WTC11 (cell line): Measurements from ENCODE around the gene NHS. TPM values are rescaled to one million over a fixed set of nuclear protein-coding genes. Genes with fewer than 3 reads are reported as not detected.
"Not testable (repeated sequence)": the region's sequence is repeated elsewhere in the genome, so short reads cannot be mapped to it uniquely, and the experiment has no call there.

Experiments
- ATAC-seq: fragments of 200-7000 bp; cut with Tn5 transposase; 2 replicates; pipeline ENCODE4 v1.10.0; 2021; ENCODE audit warnings: mild to moderate bottlenecking, moderate library complexity
- CTCF ChIA-PET: fragments of 300-600 bp; sonication (Branson Sonifier 250); formaldehyde crosslinking; loops from one replicate; lab custom pipeline; 2021; ENCODE audit warnings: antibody characterized with exemption; lab: Charles Lee
- POLR2A ChIA-PET: fragments of 350-600 bp; sonication (Branson Sonifier 250); formaldehyde crosslinking; loops from one replicate; lab custom pipeline; 2021; ENCODE audit warnings: antibody characterized with exemption; lab: Charles Lee
- DNase-seq: peaks from one replicate; pipeline ENCODE4 v3.0.0; 2021; ENCODE audit warnings: low spot score
- H3K27ac Mint-ChIP-seq: 2 replicates; pipeline ENCODE4 v1.8.0; 2021; ENCODE audit warnings: mixed read lengths
- H3K27me3 Mint-ChIP-seq: 2 replicates; pipeline ENCODE4 v1.8.0; 2021; ENCODE audit warnings: low read depth, mild to moderate bottlenecking, moderate library complexity, mixed read lengths
- H3K36me3 Mint-ChIP-seq: 2 replicates; pipeline ENCODE4 v1.8.0; 2021; ENCODE audit warnings: mixed read lengths
- H3K4me1 Mint-ChIP-seq: 2 replicates; pipeline ENCODE4 v1.8.0; 2022; ENCODE audit warnings: mixed read lengths
- H3K4me3 Mint-ChIP-seq: 2 replicates; pipeline ENCODE4 v1.8.0; 2021; ENCODE audit warnings: mild to moderate bottlenecking, moderate library complexity, mixed read lengths
- H3K9me3 Mint-ChIP-seq: 2 replicates; pipeline ENCODE4 v1.8.0; 2021; ENCODE audit warnings: mixed read lengths
- CBFB ChIP-seq: sonication (generic); formaldehyde crosslinking; IDR thresholded peaks from 2 replicates; pipeline ENCODE4 v1.8.1; 2022; ENCODE audit warnings: mild to moderate bottlenecking, low read depth, missing genetic modification reagents
- CREB1 ChIP-seq: sonication (generic); formaldehyde crosslinking; IDR thresholded peaks from 2 replicates; pipeline ENCODE4 v1.8.0; 2023; ENCODE audit warnings: mild to moderate bottlenecking, missing genetic modification reagents
- CREM ChIP-seq: sonication (generic); formaldehyde crosslinking; IDR thresholded peaks from 2 replicates; pipeline ENCODE4 v1.8.1; 2022; ENCODE audit warnings: mild to moderate bottlenecking, missing genetic modification reagents, moderate library complexity
- ELF4 ChIP-seq: sonication (generic); formaldehyde crosslinking; IDR thresholded peaks from 2 replicates; pipeline ENCODE4 v1.8.1; 2022; ENCODE audit warnings: low read depth, mild to moderate bottlenecking, moderate library complexity, missing genetic modification reagents
- FOXK1 ChIP-seq: sonication (generic); formaldehyde crosslinking; IDR thresholded peaks from 2 replicates; pipeline ENCODE4 v1.8.0; 2022; ENCODE audit warnings: mild to moderate bottlenecking, moderate library complexity, missing genetic modification reagents
- FOXP1 ChIP-seq: sonication (generic); formaldehyde crosslinking; IDR thresholded peaks from 2 replicates; pipeline ENCODE4 v1.8.0; 2022; ENCODE audit warnings: missing genetic modification reagents, mild to moderate bottlenecking, moderate library complexity, borderline replicate concordance
- RELA ChIP-seq: sonication (generic); formaldehyde crosslinking; IDR thresholded peaks from 2 replicates; pipeline ENCODE4 v1.8.1; 2022; ENCODE audit warnings: missing genetic modification reagents, mild to moderate bottlenecking, borderline replicate concordance
- ZNF138 ChIP-seq: sonication (generic); formaldehyde crosslinking; conservative IDR thresholded peaks from 2 replicates; pipeline ENCODE4 v1.8.1; 2022; ENCODE audit warnings: mild to moderate bottlenecking, moderate library complexity, missing genetic modification reagents
- ZNF219 ChIP-seq: sonication (generic); formaldehyde crosslinking; IDR thresholded peaks from 2 replicates; pipeline ENCODE4 v1.8.0; 2023; ENCODE audit warnings: missing genetic modification reagents, mild to moderate bottlenecking, borderline replicate concordance
- ZNF416 ChIP-seq: fragments of 250-450 bp; sonication (Bioruptor Pico); IDR thresholded peaks from 2 replicates; pipeline ENCODE4 v1.9.0; 2021; ENCODE audit warnings: mild to moderate bottlenecking, inconsistent platforms
- total RNA-seq: library from RNA; stranded (reverse); gene quantifications from 3 replicates; pipeline ENCODE4 v1.2.3, GENCODE V29; 2021
- TF ChIP-seq, protein P1 (sequence below): fragments of 250-450 bp; sonication (Bioruptor Pico); IDR thresholded peaks from 2 replicates; pipeline ENCODE4 v1.8.0; 2021; ENCODE audit warnings: mild to moderate bottlenecking
- TF ChIP-seq, protein P2 (sequence below): sonication (generic); formaldehyde crosslinking; IDR thresholded peaks from 2 replicates; pipeline ENCODE4 v1.8.0; 2023; ENCODE audit warnings: missing genetic modification reagents, mild to moderate bottlenecking, borderline replicate concordance
- TF ChIP-seq, protein P3 (sequence below): fragments of 200-600 bp; IDR thresholded peaks from 2 replicates; pipeline ENCODE4 v1.8.0; 2022; ENCODE audit warnings: antibody characterized with exemption
- TF ChIP-seq, protein P4 (sequence below): sonication (generic); formaldehyde crosslinking; IDR thresholded peaks from 2 replicates; pipeline ENCODE4 v1.8.1; 2023; ENCODE audit warnings: mild to moderate bottlenecking, missing genetic modification reagents, moderate library complexity
- TF ChIP-seq, protein P5 (sequence below): sonication (generic); formaldehyde crosslinking; IDR thresholded peaks from 2 replicates; pipeline ENCODE4 v1.8.1; 2023; ENCODE audit warnings: mild to moderate bottlenecking, missing genetic modification reagents, borderline replicate concordance
- TF ChIP-seq, protein P6 (sequence below): fragments of 250-450 bp; sonication (Bioruptor Pico); IDR thresholded peaks from 2 replicates; pipeline ENCODE4 v1.9.0; 2021; ENCODE audit warnings: mild to moderate bottlenecking

NHS gene
- total RNA-seq, 1 experiment from 2014 or later = 5.8 TPM

DNA sequence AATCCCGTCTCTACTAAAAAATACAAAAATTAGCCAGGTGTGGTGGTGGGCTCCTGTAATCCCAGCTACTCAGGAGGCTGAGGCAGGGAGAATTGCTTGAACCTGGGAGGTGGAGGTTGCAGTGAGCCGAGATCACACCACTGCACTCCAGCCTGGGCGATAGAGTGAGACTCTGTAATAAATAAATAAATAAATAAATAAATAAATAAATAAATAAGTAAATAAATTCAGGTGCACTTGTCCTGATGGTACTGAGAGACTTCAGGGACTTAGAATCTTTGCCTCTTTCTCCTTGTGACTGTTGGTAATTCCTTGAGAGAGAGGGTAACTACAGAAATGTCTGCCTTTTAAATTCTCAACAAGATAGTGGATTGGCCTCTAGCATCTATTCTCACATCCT is 131.4 kb downstream of the NHS start:
- Mint-ChIP-seq H3K36me3 (peaks cover 10% of the 10 kb centered on the region), H3K9me3 (peaks cover 14% of the 10 kb centered on the region)
- H3K27me3 Mint-ChIP-seq, DNase-seq, ATAC-seq, H3K4me3 Mint-ChIP-seq, H3K4me1 Mint-ChIP-seq, H3K27ac Mint-ChIP-seq, POLR2A ChIA-PET, CTCF ChIA-PET: not testable (repeated sequence)

DNA sequence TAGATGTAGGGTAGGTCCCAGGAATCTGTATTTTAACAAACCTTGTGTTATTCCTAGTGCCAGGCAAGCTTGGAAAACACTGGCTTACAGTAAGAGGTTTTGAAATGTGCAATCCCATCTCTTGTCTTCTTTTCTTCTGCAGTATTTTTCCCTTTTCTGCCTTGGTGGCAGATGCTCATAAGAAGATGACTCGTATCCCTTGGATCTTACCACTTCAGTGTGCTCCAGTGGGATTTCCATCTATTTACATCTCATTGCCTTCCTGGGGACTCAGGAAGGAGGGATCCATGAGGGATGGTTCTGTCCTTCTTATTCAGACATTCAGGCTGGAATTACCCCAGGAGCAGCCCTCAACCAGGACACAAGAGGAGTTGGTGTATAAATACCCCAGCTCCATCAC is 136.6 kb downstream of the NHS start:
- no peak overlapping the region for H3K27ac Mint-ChIP-seq
- TF ChIP-seq, protein P1, sequence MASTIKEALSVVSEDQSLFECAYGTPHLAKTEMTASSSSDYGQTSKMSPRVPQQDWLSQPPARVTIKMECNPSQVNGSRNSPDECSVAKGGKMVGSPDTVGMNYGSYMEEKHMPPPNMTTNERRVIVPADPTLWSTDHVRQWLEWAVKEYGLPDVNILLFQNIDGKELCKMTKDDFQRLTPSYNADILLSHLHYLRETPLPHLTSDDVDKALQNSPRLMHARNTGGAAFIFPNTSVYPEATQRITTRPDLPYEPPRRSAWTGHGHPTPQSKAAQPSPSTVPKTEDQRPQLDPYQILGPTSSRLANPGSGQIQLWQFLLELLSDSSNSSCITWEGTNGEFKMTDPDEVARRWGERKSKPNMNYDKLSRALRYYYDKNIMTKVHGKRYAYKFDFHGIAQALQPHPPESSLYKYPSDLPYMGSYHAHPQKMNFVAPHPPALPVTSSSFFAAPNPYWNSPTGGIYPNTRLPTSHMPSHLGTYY (CRISPR knock-in tag) = no peak
- TF ChIP-seq ELF4 (CRISPR knock-in tag) (no peak), ZNF219 (CRISPR knock-in tag) (no peak), ZNF138 (no peak), CBFB (CRISPR knock-in tag) (no peak), FOXK1 (CRISPR knock-in tag) (no peak), CREB1 (no peak), RELA (CRISPR knock-in tag) (no peak), FOXP1 (CRISPR knock-in tag) (no peak), CREM (CRISPR knock-in tag) (no peak), ZNF416 (CRISPR knock-in tag) (no peak)
- TF ChIP-seq, protein P2, sequence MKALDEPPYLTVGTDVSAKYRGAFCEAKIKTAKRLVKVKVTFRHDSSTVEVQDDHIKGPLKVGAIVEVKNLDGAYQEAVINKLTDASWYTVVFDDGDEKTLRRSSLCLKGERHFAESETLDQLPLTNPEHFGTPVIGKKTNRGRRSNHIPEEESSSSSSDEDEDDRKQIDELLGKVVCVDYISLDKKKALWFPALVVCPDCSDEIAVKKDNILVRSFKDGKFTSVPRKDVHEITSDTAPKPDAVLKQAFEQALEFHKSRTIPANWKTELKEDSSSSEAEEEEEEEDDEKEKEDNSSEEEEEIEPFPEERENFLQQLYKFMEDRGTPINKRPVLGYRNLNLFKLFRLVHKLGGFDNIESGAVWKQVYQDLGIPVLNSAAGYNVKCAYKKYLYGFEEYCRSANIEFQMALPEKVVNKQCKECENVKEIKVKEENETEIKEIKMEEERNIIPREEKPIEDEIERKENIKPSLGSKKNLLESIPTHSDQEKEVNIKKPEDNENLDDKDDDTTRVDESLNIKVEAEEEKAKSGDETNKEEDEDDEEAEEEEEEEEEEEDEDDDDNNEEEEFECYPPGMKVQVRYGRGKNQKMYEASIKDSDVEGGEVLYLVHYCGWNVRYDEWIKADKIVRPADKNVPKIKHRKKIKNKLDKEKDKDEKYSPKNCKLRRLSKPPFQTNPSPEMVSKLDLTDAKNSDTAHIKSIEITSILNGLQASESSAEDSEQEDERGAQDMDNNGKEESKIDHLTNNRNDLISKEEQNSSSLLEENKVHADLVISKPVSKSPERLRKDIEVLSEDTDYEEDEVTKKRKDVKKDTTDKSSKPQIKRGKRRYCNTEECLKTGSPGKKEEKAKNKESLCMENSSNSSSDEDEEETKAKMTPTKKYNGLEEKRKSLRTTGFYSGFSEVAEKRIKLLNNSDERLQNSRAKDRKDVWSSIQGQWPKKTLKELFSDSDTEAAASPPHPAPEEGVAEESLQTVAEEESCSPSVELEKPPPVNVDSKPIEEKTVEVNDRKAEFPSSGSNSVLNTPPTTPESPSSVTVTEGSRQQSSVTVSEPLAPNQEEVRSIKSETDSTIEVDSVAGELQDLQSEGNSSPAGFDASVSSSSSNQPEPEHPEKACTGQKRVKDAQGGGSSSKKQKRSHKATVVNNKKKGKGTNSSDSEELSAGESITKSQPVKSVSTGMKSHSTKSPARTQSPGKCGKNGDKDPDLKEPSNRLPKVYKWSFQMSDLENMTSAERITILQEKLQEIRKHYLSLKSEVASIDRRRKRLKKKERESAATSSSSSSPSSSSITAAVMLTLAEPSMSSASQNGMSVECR (CRISPR knock-in tag) = no peak
- TF ChIP-seq, protein P3, sequence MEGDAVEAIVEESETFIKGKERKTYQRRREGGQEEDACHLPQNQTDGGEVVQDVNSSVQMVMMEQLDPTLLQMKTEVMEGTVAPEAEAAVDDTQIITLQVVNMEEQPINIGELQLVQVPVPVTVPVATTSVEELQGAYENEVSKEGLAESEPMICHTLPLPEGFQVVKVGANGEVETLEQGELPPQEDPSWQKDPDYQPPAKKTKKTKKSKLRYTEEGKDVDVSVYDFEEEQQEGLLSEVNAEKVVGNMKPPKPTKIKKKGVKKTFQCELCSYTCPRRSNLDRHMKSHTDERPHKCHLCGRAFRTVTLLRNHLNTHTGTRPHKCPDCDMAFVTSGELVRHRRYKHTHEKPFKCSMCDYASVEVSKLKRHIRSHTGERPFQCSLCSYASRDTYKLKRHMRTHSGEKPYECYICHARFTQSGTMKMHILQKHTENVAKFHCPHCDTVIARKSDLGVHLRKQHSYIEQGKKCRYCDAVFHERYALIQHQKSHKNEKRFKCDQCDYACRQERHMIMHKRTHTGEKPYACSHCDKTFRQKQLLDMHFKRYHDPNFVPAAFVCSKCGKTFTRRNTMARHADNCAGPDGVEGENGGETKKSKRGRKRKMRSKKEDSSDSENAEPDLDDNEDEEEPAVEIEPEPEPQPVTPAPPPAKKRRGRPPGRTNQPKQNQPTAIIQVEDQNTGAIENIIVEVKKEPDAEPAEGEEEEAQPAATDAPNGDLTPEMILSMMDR = no peak
- TF ChIP-seq, protein P4, sequence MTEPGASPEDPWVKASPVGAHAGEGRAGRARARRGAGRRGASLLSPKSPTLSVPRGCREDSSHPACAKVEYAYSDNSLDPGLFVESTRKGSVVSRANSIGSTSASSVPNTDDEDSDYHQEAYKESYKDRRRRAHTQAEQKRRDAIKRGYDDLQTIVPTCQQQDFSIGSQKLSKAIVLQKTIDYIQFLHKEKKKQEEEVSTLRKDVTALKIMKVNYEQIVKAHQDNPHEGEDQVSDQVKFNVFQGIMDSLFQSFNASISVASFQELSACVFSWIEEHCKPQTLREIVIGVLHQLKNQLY = no peak
- TF ChIP-seq, protein P5, sequence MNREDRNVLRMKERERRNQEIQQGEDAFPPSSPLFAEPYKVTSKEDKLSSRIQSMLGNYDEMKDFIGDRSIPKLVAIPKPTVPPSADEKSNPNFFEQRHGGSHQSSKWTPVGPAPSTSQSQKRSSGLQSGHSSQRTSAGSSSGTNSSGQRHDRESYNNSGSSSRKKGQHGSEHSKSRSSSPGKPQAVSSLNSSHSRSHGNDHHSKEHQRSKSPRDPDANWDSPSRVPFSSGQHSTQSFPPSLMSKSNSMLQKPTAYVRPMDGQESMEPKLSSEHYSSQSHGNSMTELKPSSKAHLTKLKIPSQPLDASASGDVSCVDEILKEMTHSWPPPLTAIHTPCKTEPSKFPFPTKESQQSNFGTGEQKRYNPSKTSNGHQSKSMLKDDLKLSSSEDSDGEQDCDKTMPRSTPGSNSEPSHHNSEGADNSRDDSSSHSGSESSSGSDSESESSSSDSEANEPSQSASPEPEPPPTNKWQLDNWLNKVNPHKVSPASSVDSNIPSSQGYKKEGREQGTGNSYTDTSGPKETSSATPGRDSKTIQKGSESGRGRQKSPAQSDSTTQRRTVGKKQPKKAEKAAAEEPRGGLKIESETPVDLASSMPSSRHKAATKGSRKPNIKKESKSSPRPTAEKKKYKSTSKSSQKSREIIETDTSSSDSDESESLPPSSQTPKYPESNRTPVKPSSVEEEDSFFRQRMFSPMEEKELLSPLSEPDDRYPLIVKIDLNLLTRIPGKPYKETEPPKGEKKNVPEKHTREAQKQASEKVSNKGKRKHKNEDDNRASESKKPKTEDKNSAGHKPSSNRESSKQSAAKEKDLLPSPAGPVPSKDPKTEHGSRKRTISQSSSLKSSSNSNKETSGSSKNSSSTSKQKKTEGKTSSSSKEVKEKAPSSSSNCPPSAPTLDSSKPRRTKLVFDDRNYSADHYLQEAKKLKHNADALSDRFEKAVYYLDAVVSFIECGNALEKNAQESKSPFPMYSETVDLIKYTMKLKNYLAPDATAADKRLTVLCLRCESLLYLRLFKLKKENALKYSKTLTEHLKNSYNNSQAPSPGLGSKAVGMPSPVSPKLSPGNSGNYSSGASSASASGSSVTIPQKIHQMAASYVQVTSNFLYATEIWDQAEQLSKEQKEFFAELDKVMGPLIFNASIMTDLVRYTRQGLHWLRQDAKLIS (CRISPR knock-in tag) = no peak
- TF ChIP-seq, protein P6, sequence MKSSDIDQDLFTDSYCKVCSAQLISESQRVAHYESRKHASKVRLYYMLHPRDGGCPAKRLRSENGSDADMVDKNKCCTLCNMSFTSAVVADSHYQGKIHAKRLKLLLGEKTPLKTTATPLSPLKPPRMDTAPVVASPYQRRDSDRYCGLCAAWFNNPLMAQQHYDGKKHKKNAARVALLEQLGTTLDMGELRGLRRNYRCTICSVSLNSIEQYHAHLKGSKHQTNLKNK (CRISPR knock-in tag) = no peak
- TF ChIP-seq, all 79 proteins: peak for 0
- no peak overlapping the region for H3K4me3 Mint-ChIP-seq
- ATAC-seq = no peak
- peaks cover 7% of the 10 kb centered on the region for H3K9me3 Mint-ChIP-seq
- H3K36me3 Mint-ChIP-seq = peaks cover 8% of the 10 kb centered on the region
- peaks cover 15% of the 10 kb centered on the region for H3K4me1 Mint-ChIP-seq
- ChIA-PET POLR2A (no interaction called here), CTCF (no interaction called here)
- no peaks in the 10 kb centered on the region for H3K27me3 Mint-ChIP-seq
- DNase-seq = no peak
